ENCODE data around the gene MPG.

DNA sequence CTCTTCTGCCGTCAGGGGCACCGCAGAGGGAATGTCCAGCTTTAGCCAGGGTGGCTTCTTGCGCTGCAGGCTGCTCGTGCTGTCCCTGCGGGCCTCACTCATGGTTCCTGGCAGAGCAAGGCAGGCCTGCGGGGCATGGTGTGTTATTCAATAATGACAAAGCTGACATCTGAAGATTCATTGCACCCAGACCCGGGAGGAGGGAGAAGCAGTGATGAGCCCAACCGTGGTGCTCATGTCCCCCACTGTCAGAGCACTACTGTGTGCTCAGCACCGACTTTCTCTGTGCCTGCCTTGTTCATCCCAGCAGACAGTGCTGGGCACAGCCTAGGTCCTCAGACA lies 13.1 kb upstream of the MPG start:
- TF ChIP-seq, protein P1, sequence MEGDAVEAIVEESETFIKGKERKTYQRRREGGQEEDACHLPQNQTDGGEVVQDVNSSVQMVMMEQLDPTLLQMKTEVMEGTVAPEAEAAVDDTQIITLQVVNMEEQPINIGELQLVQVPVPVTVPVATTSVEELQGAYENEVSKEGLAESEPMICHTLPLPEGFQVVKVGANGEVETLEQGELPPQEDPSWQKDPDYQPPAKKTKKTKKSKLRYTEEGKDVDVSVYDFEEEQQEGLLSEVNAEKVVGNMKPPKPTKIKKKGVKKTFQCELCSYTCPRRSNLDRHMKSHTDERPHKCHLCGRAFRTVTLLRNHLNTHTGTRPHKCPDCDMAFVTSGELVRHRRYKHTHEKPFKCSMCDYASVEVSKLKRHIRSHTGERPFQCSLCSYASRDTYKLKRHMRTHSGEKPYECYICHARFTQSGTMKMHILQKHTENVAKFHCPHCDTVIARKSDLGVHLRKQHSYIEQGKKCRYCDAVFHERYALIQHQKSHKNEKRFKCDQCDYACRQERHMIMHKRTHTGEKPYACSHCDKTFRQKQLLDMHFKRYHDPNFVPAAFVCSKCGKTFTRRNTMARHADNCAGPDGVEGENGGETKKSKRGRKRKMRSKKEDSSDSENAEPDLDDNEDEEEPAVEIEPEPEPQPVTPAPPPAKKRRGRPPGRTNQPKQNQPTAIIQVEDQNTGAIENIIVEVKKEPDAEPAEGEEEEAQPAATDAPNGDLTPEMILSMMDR (IDR thresholded peaks at IDR 0.05): no peak
- TF ChIP-seq, protein P2, sequence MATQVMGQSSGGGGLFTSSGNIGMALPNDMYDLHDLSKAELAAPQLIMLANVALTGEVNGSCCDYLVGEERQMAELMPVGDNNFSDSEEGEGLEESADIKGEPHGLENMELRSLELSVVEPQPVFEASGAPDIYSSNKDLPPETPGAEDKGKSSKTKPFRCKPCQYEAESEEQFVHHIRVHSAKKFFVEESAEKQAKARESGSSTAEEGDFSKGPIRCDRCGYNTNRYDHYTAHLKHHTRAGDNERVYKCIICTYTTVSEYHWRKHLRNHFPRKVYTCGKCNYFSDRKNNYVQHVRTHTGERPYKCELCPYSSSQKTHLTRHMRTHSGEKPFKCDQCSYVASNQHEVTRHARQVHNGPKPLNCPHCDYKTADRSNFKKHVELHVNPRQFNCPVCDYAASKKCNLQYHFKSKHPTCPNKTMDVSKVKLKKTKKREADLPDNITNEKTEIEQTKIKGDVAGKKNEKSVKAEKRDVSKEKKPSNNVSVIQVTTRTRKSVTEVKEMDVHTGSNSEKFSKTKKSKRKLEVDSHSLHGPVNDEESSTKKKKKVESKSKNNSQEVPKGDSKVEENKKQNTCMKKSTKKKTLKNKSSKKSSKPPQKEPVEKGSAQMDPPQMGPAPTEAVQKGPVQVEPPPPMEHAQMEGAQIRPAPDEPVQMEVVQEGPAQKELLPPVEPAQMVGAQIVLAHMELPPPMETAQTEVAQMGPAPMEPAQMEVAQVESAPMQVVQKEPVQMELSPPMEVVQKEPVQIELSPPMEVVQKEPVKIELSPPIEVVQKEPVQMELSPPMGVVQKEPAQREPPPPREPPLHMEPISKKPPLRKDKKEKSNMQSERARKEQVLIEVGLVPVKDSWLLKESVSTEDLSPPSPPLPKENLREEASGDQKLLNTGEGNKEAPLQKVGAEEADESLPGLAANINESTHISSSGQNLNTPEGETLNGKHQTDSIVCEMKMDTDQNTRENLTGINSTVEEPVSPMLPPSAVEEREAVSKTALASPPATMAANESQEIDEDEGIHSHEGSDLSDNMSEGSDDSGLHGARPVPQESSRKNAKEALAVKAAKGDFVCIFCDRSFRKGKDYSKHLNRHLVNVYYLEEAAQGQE (IDR thresholded peaks at IDR 0.05; ENCODE audit: insufficient read depth in 1 of 2, low read depth in 2 of 2, low read length in 1 of 2): no peak
